Amniotic stem cell (primary cell): ENCODE measurements around the gene TMEM43.

Experiments used
- DNase-seq: peaks from one replicate; lab custom pipeline; 2025; lab: John Stamatoyannopoulos, UW

TMEM43 gene

DNA sequence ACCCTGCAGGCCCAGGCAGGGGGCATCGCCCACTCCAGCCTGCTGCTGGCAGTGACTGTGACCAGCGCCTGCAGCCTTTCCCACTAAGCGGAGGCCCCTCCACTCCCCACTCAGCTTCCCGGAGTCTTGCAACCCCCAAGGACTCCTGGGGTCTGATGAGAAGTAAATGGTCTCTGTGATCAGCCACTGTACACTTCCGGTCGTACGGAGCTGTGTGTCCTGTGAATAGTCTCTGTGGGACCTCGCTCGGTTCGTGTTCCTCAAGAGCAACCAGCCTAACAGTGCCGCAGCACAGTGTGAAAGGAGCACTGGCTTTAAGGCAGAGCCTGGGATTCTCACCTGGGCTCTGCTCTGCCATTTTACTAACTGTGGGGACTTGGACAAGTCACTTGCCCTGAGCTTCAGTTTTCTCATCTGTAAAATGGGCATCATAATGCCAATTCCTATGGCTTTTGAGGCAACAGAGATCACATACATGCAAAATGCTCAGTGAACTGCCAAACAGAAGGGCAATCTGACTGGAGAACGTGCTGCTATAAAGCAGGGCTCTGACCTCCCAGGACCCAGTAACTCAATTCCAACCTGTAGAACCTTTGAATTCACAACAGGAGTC is 26.7 kb downstream of the TMEM43 start:
- DNase-seq, result no peak

DNA sequence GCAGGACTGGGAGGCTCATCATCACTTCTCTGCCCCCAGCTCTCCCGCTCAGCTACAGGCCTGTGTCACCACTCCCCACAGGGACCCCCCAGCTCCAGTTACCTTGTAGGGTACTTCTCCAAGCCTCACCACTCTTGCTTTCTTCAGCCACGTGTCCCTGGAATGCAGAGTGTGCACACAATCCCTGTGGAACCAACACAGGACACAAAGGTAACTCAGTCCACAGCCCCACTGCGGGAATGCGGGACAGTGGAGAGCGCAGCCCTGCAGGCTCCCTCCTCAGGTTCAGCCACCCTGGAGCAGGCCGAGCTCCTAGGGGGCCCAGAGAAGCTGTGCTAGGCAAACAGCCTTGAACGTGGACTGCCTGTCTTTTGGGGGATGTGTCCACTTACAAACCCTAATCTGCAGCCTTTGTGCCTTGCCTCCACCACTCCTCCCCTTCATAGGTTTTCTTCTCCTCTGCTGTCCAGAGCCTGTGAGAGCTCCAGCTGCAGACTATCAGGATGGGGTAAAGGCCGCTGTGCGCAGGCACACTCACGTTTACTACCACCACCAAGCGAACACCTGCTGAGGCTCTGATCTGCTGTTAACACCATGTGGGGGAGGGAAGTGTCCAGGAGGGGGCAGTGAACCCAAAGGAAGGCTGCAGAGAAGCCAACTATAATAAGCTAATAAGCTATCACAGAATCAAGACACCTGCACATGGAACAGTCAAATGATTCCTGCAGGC is 27.5 kb downstream of the TMEM43 start:
- DNase-seq, result no peak

- no peak for DNase-seq
Observed at GRCh38 chr3:14152963-14153355, 28.1 kb downstream of the TMEM43 start.

GRCh38 chr3:14153663-14154062 is 28.8 kb downstream of the TMEM43 start:
- no peak for DNase-seq

GRCh38 chr3:14154276-14154675 is 29.4 kb downstream of the TMEM43 start:
- no peak for DNase-seq

- no peak for DNase-seq
Observed at GRCh38 chr3:14154895-14155440, 30.1 kb downstream of the TMEM43 start.

DNA sequence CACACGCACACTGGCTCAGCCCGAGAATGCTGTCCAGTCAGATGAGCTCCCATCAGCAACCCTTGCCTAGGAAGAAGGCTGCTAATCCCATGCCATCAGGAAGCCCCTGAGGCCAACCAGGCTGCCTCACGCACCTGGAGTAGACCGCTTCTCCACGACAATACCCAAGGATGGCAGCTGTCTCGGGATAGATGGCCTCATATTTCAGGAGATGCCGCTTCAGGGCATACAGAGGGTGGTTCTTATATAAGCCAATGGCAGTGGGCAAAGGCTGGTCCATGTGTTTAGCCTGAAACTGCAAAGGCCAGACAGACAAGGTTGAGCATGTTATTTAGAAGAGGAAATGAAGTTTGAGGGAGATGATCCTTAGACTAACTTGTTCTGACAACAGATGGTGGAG is 31.3 kb downstream of the TMEM43 start:
- DNase-seq, result no peak

DNA sequence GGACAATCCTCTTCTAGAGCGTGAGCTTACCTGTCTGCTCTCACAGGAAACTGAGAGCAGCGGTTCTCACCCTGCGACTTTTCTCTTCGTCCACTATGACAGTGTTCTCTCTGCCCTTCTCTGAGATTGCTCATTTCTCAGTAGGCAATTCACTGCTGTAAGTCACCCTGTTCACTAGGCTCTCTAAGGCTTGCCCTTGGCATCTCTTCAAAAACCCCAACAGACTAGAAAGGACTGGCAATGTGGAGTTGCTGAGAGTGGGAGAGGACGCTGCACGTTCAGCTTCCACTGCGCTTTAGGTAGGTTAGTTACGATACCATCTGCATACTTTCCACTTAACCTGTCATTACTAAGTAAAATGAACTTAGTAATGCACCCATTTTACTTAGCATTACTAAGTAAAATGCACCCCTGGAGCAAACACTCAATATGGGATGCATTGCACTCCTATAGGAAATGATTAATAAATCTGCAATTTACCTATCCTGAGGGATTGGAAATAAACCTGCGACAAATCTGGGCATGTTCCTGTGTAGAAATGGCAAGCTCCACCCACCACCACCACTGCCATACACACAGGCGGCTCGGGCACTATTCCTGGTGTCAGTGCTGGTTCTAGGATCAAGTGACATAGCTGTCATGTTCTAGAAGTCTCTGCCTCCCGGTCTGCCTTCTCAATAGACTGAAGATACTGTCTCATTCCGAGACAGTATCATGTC is 32.1 kb downstream of the TMEM43 start:
- no peak for DNase-seq

- no peak for DNase-seq
Observed at GRCh38 chr3:14157951-14158350, 33.1 kb downstream of the TMEM43 start.

GRCh38 chr3:14158370-14158769 is 33.5 kb downstream of the TMEM43 start:
- no peak for DNase-seq

- no peak for DNase-seq
Observed at GRCh38 chr3:14159426-14159825, 34.6 kb downstream of the TMEM43 start.

DNA sequence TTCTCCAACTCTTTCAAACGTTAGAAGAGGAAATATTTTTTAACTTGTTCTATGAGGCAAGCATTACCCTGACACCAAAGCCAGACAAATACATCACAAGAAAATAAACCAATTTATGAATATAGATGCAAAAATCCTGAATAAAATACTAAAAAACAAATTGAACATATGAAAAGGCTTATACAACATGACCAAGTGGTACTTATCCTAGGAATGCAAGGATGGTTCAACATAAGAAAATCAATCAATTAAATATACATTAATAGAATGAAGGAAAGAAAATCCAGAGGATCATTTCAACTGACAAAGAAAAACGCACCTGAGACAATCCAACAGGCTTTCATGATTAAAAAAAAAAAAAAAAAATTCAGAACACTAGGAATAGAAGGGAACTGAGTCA is 36.4 kb downstream of the TMEM43 start:
- no peak for DNase-seq

GRCh38 chr3:14162178-14162577 is 37.3 kb downstream of the TMEM43 start:
- no peak for DNase-seq

- DNase-seq, result peak; percentile 40
Observed at GRCh38 chr3:14166877-14167603, 42.2 kb downstream of the TMEM43 start.

DNA sequence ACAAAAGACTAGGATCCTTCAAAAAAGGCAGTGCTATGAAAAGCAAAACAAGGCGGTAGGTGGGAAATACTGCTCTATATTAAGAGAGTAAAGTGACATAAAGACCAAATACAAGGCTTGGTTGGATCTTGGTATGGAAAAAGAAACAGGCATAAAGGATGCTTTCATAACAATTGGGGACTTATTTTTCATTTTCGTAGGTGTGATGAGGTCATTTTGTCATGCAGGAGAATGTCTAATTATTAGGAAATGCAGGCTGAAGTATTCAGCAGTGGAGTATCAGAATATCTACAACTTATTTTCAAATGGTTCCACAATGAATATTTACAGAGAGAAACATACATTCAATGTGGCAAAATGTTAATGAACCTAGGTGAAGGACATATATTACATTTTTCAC is 44.6 kb downstream of the TMEM43 start:
- DNase-seq, result no peak

DNA sequence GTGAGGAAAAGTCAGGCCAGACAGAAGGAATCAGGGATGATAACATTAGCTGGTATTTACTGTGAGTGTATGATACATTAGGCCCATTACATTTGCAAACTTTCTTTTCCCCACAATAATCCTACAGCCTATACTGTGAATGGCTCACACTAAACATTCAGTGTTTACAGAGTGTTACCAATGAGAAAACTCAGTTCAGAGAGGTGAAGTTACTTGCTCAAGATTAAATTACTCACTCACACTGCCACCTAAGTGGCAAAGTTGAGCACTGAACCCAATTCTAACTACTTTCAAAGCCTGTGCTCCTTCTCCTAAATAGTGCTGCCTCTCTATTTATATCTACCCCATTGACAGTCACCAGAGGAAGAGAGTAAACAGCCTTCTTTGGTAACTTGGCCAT is 45.0 kb downstream of the TMEM43 start:
- no peak for DNase-seq

GRCh38 chr3:14170531-14171159 is 45.8 kb downstream of the TMEM43 start:
- DNase-seq, result peak; percentile 64

GRCh38 chr3:14172496-14172895 is 47.6 kb downstream of the TMEM43 start:
- no peak for DNase-seq

DNA sequence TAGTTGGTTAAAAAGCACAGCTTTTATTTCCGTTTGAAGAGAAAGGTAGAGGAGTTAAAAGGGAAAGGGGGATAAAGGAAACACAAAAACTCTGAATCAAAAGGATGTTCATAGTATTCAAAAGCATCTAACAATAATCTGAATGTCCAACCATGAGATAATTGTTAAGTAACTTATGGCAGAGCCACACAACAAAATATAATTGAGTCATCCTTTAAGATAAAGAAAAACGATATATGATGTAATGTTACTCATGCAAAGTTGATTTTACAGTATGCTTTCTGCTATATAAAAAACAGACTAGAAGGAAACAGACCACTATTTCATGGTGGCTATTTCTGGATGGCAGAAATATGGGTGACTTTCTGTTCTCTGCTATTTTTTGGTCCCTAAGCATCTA is 49.6 kb downstream of the TMEM43 start:
- no peak for DNase-seq

- no peak for DNase-seq
Observed at GRCh38 chr3:14175383-14176037, 50.7 kb downstream of the TMEM43 start.

DNA sequence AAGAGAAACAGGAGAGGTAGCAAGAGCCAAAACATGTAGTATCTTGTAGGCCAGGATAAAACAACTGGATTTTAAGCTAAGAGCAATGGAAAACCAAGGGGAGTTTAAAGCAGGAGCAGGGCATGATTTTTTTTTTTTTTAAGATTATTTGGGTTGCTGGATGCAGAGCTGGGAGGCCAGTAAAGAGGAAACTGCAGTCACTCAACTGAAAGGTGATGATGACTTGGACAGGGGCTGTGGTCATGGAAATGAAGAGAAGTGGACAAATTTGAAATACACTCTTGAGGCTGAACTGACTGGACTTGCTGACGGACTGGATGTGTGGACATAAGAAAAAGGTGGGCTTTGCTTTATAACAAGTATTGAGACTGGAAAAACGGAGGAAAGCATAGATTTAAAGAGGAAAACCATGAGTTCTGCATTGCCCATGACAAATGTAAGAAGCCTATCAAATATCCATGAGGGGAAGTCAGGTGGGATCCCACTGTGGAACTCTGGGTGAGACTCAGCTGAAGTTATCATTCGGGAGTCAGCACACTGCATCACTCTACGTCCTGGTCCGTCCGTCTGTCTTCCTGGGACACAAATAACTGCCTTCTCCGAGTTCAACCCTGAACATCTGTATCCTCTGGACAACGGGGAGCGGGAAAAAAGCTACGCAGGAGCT is 52.9 kb downstream of the TMEM43 start:
- DNase-seq, result no peak
